22Rv1 (cell line): Measurements from ENCODE around the gene FAM114A2.

Experiments used
- H3K27ac ChIP-seq: fragments of 450-650 bp; 2 replicates; pipeline ENCODE4 v1.5.1; 2017
- CTCF ChIP-seq: fragments of 450-650 bp; IDR thresholded peaks from 2 replicates; pipeline ENCODE4 v1.5.1; 2017; ENCODE audit warnings: mild to moderate bottlenecking
- ZFX ChIP-seq: fragments of 450-650 bp; IDR thresholded peaks from 2 replicates; pipeline ENCODE4 v1.6.1; 2017; ENCODE audit warnings: antibody characterized with exemption, borderline replicate concordance

The FAM114A2 gene

GRCh38 chr5:154002093-154002492, 36.6 kb downstream of the FAM114A2 start:
- TF ChIP-seq ZFX (no peak), CTCF (no peak)
- no peak overlapping the region for H3K27ac ChIP-seq

- TF ChIP-seq ZFX (no peak), CTCF (no peak)
- no peak overlapping the region for H3K27ac ChIP-seq
These were observed 38.0 kb downstream of the FAM114A2 start for GRCh38 chr5:154000703-154001102.

- no peak for TF ChIP-seq ZFX
- no peak for TF ChIP-seq CTCF
- no peak overlapping the region for H3K27ac ChIP-seq
These were observed 38.7 kb downstream of the FAM114A2 start for GRCh38 chr5:153999995-154000394.

GRCh38 chr5:153998768-153999167, 39.9 kb downstream of the FAM114A2 start:
- TF ChIP-seq CTCF (no peak), ZFX (no peak)
- no peak overlapping the region for H3K27ac ChIP-seq

- no peak overlapping the region for H3K27ac ChIP-seq
- TF ChIP-seq CTCF (no peak), ZFX (no peak)
These were observed 40.7 kb downstream of the FAM114A2 start for GRCh38 chr5:153998010-153998409.

GRCh38 chr5:153991168-153991567, 47.5 kb downstream of the FAM114A2 start:
- TF ChIP-seq ZFX, result no peak
- no peak for TF ChIP-seq CTCF
- H3K27ac ChIP-seq, result no peak overlapping the region

GRCh38 chr5:153988510-153988909, 50.2 kb downstream of the FAM114A2 start:
- no peak for TF ChIP-seq ZFX
- no peak for TF ChIP-seq CTCF
- H3K27ac ChIP-seq, result no peak overlapping the region

- H3K27ac ChIP-seq, result no peak overlapping the region
- TF ChIP-seq CTCF (no peak), ZFX (no peak)
These were observed 51.4 kb downstream of the FAM114A2 start for GRCh38 chr5:153987301-153987700.
